ENCODE data around the gene MRRF. TPM values are rescaled to one million over a fixed set of nuclear protein-coding genes. Genes with fewer than 3 reads are reported as not detected.

MRRF gene
- total RNA-seq, 1 experiment from 2014 or later: 42.3 TPM

- peaks cover 62% of the 10 kb centered on the region for H3K4me1 Mint-ChIP-seq
- no peak for DNase-seq (ENCODE audit: low spot score)
- H3K9me3 Mint-ChIP-seq: no peaks in the 10 kb centered on the region
- POLR2A ChIA-PET: no interaction called here
- H3K27ac Mint-ChIP-seq: no peak overlapping the region
- CTCF ChIA-PET: interaction anchor here (1.6 to 3.0 kb wide), 2 partner anchors 9 to 101 kb away, joined by 4 to 15 read pairs; no protein-coding TSS in a partner anchor
- H3K36me3 Mint-ChIP-seq: peaks cover 7% of the 10 kb centered on the region
- H3K27me3 Mint-ChIP-seq (ENCODE audit: low read depth): peaks cover 100% of the 10 kb centered on the region
- no peak overlapping the region for H3K4me3 Mint-ChIP-seq
- no peak for TF ChIP-seq ZNF671 (CRISPR knock-in tag; IDR thresholded peaks at IDR 0.05)
- TF ChIP-seq MAX (CRISPR knock-in tag; IDR thresholded peaks at IDR 0.05): no peak
- no peak for TF ChIP-seq RORB (CRISPR knock-in tag; IDR thresholded peaks at IDR 0.05)
- no peak for TF ChIP-seq ATF6 (CRISPR knock-in tag; IDR thresholded peaks at IDR 0.05)
- no peak for TF ChIP-seq ZNF396 (CRISPR knock-in tag; IDR thresholded peaks at IDR 0.05; ENCODE audit: borderline replicate concordance)
- ATAC-seq: no peak
Observed at GRCh38 chr9:122223435-122223834, 41.2 kb upstream of the MRRF start.

GRCh38 chr9:122225312-122226141, 39.2 kb upstream of the MRRF start:
- H3K36me3 Mint-ChIP-seq: peaks cover 5% of the 10 kb centered on the region; the same call in 1 of the 2 replicates
- CTCF ChIA-PET: interaction anchor here (0.9 to 2.2 kb wide), 8 partner anchors 39 to 131 kb away, joined by 3 to 10 read pairs (median 4); partner anchors contain the start of genes MRRF and RBM18

GRCh38 chr9:122226142-122226757, 38.4 kb upstream of the MRRF start:
- Mint-ChIP-seq H3K27ac (no peak overlapping the region), H3K4me3 (peak overlapping the region; percentile 68), H3K4me1 (peaks cover 36% of the 10 kb centered on the region), H3K9me3 (no peaks in the 10 kb centered on the region), H3K27me3 (ENCODE audit: low read depth) (peaks cover 72% of the 10 kb centered on the region), H3K36me3 (peaks cover 5% of the 10 kb centered on the region; the same call in 1 of the 2 replicates)
- ATAC-seq (peak; percentile 3; the same call in 1 of the 2 replicates), DNase-seq (ENCODE audit: low spot score) (peak; percentile 40)
- ChIA-PET CTCF (interaction anchor here (0.9 to 2.2 kb wide), 8 partner anchors 39 to 130 kb away, joined by 3 to 10 read pairs (median 4); partner anchors contain the start of genes MRRF and RBM18), POLR2A (interaction anchor here (0.8 to 1.0 kb wide), 2 partner anchors 12 to 101 kb away, joined by 3 read pairs; no protein-coding TSS in a partner anchor)
- TF ChIP-seq E2F4 (CRISPR knock-in tag; IDR thresholded peaks at IDR 0.05; ENCODE audit: borderline replicate concordance, low read depth) (no peak), OVOL2 (CRISPR knock-in tag; IDR thresholded peaks at IDR 0.05; ENCODE audit: borderline replicate concordance) (no peak), ZNF317 (CRISPR knock-in tag; IDR thresholded peaks at IDR 0.05; ENCODE audit: borderline replicate concordance, low read depth) (no peak), TCF7 (CRISPR knock-in tag; IDR thresholded peaks at IDR 0.05; ENCODE audit: low read depth) (no peak), ZNF416 (CRISPR knock-in tag; IDR thresholded peaks at IDR 0.05) (no peak), SMAD3 (CRISPR knock-in tag; IDR thresholded peaks at IDR 0.05; ENCODE audit: borderline replicate concordance) (0 out of 2 replicates have a peak, but pooled peaks have one; percentile 49), ZNF263 (CRISPR knock-in tag; IDR thresholded peaks at IDR 0.05; ENCODE audit: low read depth) (no peak), ESRRA (CRISPR knock-in tag; IDR thresholded peaks at IDR 0.05; ENCODE audit: borderline replicate concordance) (no peak), SOX15 (CRISPR knock-in tag; IDR thresholded peaks at IDR 0.05) (no peak), CDX4 (CRISPR knock-in tag; IDR thresholded peaks at IDR 0.05; ENCODE audit: borderline replicate concordance) (no peak), ATF2 (CRISPR knock-in tag; IDR thresholded peaks at IDR 0.05; ENCODE audit: borderline replicate concordance, low read depth) (no peak; the same call in 1 of the 2 replicates)

More at GRCh38 chr9:122225312-122226141, 39.2 kb upstream of the MRRF start:
- Mint-ChIP-seq H3K27ac (no peak overlapping the region), H3K4me1 (peaks cover 41% of the 10 kb centered on the region), H3K9me3 (no peaks in the 10 kb centered on the region), H3K4me3 (peak overlapping the region; percentile 68), H3K27me3 (ENCODE audit: low read depth) (peaks cover 79% of the 10 kb centered on the region)
- TF ChIP-seq ZNF232 (CRISPR knock-in tag; IDR thresholded peaks at IDR 0.05) (no peak), ATF1 (CRISPR knock-in tag; IDR thresholded peaks at IDR 0.05) (no peak), ZNF512 (CRISPR knock-in tag; IDR thresholded peaks at IDR 0.05; ENCODE audit: borderline replicate concordance) (no peak), KAT7 (CRISPR knock-in tag; IDR thresholded peaks at IDR 0.05; ENCODE audit: borderline replicate concordance) (no peak), ZNF138 (CRISPR knock-in tag; conservative IDR thresholded peaks at IDR 0.05) (no peak), ZBTB21 (CRISPR knock-in tag; IDR thresholded peaks at IDR 0.05; ENCODE audit: borderline replicate concordance) (no peak), ZNF219 (CRISPR knock-in tag; IDR thresholded peaks at IDR 0.05; ENCODE audit: borderline replicate concordance) (no peak), SP1 (CRISPR knock-in tag; conservative IDR thresholded peaks at IDR 0.05) (no peak), NR3C1 (CRISPR knock-in tag; conservative IDR thresholded peaks at IDR 0.05; ENCODE audit: low read depth) (no peak), ESRRA (CRISPR knock-in tag; IDR thresholded peaks at IDR 0.05; ENCODE audit: borderline replicate concordance) (no peak)
- POLR2A ChIA-PET: interaction anchor here (0.5 to 1.0 kb wide), 3 partner anchors 11 to 100 kb away, joined by 3 to 9 read pairs (median 3); no protein-coding TSS in a partner anchor
- no peak for DNase-seq (ENCODE audit: low spot score)
- no peak for ATAC-seq
